CD4-positive, alpha-beta T cell treated with Interleukin-15 for 1 hour (primary cell): ENCODE data around the gene PXDC1.
"Not testable (repeated sequence)": the region's sequence is repeated elsewhere in the genome, so short reads cannot be mapped to it uniquely, and the experiment has no call there.

Experiments
- DNase-seq: peaks from one replicate; pipeline ENCODE4 v3.0.0-alpha.2; 2020

PXDC1 gene

DNA sequence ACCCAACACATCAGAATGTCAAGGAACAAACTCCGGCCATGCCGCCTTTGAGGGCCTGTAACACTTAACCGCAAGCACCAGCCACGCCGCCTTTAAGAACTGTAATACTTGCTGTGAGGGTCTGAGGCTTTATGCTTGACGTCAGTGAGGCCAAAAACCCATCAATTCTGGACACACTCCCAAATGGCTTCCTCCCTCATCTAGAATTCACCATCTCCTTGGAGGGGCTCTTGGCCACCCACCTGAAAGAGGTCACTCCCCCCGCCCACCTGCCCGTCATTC is 10.4 kb upstream of the PXDC1 start:
- DNase-seq: no peak

GRCh38 chr6:3759646-3760232 is 8.2 kb upstream of the PXDC1 start:
- no peak for DNase-seq

DNA sequence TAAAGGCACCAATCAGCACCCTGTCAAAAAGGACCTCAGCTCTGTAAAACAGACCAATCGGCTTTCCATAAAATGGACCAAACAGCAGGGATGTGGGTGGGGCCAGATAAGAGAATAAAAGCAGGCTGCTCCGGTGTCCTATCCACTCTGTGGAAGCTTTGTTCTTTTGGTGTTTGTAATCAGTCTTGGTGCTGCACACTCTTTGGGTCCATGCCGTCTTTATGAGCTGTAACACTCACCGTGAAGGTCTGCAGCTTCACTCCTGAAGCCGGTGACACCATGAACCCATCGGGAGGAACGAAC is 7.3 kb upstream of the PXDC1 start:
- DNase-seq: no peak

DNA sequence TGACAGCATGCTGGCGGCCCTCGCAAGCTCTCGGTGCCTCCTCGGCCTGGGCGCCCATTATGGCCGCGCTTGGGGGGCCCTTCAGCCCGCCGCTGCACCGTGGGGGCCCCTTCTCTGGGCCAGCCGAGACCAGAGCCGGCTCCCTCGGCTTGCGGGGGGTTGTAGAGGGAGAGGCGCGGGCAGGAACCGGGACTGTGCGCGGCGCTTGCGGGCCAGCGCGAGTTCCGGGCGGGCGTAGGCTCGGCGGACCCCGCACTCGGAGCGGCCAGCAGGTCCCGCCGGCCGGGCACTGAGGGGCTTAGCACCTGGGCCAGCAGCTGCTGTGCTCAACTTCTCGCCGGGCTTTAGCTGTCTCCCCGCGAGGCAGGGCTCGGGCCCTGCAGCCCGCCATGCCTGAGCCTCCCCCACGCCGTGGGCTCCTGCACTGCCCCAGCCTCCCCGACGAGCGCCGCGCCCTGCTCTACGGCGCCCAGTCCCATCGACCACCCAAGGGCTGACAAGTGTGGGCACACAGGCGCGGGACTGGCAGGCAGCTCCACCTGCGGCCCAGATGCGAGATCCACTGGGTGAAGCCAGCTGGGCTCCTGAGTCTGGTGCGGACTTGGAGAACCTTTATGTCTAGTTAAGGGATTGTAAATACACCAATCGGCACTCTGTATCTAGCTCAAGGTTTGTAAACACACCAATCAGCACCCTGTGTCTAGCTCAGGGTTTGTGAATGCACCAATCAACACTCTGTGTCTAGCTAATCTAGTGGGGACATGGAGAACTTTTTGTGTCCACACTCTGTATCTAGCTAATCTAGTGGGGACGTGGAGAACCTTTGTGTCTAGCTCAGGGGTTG is 6.7 kb upstream of the PXDC1 start:
- not testable (repeated sequence) for DNase-seq

DNA sequence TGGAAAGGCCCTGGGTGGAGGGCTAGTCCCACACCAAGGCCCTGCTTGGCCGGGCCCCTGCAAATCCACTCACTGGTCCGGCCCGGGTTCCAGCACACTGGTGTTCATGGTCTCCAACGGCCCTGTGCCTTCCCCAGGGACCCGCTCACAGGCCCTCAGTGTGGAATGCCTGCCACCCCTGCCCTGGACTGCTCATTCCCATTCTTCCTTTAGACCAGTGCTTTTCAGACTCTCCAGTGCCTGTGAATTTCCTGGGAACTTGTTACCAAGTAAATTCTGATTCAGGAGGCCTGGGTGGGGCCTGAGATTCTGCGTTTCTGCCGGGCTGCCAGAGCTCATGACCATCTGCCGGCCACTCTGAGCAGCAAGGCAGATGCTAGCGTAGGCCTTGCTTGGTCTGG is 5.7 kb upstream of the PXDC1 start:
- DNase-seq: no peak

- DNase-seq: no peak
Measured at GRCh38 chr6:3756546-3756945, 5.0 kb upstream of the PXDC1 start.

DNA sequence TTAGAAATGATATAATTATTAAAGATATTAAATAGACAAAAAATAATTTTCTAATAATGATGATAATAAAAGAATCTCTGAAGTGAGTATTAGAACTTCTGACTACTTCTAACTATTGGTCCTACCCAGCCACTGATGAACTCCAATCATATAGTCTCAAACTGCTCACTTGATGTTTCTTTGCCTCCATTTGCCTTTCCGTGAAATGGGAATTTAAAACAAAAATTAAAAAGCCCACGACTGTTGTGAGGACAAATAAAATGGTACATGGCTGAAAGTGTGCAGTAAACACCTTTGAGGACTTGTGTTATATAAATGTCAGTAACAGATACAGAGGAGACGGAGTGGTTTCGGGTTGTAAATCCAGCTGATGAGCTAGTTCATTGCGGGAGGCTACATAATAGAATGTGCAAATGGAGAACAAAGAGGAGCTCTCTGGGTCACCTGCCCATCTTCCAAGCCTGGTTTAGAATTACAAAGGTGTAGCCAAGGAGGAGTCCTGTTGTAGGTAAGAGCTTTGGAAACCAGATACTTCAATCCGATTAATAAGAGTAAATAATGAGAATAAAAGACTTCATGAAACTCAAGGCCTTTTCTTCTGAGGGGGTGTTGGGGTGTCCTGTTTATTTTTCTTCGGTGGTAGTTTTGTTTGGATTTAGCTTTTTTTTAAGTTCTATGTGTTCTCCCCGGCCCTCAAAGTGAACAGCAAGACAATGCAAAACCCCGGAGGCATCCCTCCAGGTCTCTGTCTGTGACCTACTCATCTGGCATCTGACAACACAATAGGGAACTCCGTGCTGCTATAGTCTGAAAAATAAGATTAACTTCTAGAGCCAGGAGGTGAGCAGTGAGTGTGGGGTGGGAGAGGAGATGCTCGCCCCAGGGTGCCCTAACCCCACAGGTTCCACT is 4.4 kb upstream of the PXDC1 start:
- DNase-seq: no peak

GRCh38 chr6:3754776-3755175 is 3.3 kb upstream of the PXDC1 start:
- DNase-seq: no peak

DNA sequence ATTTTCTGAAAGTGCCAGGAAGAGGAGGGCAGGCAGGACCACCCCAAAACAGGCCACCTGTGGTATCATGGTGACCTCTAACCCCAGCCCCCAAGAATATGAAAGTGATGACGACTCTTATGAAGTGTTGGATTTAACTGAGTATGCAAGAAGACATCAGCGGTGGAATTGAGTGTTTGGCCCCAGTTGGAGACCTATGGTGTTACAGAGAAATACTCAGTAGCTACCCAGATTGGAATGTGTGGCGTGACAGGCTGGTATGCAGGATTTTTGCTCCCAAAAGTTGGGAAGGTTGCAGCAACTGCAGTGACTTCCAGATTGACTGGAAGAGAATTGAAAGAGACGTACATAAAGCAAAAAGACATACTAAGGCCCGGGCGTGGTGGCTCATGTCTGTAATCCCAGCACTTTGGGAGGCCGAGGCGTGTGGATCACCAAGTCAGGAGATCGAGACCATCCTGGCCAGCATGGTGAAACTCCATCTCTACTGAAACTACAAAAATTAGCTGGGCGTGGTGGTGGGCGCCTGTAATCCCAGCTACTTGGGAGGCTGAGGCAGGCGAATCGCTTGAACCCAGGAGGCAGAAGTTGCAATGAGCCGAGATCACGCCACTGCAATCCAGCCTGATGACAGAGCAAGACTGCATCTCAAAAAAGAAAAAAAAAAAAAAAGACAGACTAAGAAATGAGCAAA is 2.7 kb upstream of the PXDC1 start:
- DNase-seq: not testable (repeated sequence)

- DNase-seq: no peak
Measured at GRCh38 chr6:3753228-3753835, 1.8 kb upstream of the PXDC1 start.

DNA sequence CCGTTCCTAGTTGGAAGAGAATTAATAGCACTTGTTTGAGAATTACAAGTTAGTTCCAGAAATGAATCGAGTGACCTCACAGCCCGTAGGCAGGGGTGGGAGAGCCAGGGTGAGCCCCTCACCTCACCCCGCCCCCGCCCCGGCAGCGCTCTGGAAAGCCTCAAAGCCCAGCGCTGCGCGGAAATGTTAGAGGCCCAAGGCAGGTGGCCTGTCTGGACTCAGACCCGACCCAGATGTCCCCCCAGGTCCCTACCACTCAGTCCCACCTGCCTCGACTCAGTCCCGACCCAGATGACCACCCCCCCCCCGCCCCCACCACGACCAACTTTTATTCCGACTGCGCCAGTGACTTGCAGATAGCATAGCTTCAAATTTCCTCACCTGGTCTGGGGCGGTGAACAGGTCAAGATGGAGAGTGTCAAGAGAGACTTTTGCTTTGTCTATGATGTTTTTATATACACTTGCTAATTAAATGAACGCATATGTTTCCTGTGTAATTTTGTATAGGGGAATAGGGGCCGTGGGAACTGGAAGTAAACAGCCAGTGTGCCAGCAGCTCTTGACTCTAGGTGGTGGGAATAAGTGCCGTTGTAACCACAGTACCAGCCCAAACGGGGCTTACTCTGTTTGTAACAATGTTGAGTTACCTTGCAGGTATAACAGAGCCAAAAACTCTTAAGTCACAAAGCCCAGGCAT is 1.2 kb upstream of the PXDC1 start:
- DNase-seq: no peak

DNA sequence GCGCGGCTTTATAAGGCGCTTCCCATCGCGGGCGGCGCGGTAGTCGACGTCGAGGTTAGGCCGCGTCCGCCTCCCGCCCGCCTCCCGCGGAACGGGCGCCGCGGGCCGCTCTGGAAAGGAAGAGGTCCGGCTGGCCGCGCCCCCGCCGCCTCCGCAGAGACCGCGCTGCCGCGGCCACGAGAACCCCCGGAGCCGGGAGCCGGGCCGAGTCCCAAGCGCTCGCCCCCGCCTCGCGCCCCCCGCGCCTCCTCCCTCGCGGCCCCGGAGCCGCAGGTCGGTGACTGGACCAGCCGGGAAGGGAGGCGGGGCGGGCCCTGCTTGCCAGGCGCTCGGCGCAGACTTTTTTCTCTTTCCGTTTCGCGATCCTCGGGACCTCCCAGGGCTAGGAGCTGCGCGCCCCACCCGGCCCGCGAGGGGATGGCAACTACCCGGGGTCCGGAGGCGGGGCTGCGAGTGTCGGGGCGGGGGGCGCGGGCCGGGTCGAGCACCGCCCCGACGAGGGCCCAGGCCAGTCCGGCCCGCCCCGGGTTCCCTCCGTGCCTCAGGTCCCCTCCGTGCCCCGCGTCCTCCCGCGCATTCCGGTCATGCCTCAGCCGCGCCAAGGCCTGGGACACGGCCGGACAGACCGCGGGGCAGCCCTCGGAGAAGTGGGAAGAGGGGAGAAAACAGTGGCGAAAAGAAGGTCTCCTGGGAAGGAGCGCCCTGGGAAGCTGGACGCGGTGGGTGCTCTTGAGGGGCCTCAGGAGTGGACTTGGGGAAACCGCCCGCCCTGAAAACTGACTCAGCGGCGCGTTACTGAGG is 417 bp upstream of the PXDC1 start:
- peak; percentile 71 for DNase-seq

GRCh38 chr6:3750317-3751076 is 1.0 kb downstream of the PXDC1 start:
- no peak for DNase-seq

DNA sequence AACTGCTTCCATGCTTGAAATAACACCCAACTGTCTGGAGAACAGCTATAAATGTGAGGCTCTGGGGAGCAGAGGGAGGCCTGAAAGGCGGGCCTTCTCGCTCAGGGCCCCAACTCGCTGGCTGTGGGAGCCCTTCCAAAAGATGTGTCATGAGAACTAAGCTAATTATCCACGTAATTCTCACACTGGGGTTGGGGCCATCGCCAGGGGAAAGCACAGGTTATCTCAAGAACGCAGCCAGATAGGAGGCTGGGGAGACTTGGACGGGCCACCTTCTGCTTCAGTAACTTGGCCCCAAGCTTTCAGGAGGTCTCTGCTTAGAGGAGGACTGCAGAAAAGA is 1.6 kb downstream of the PXDC1 start:
- no peak for DNase-seq

DNA sequence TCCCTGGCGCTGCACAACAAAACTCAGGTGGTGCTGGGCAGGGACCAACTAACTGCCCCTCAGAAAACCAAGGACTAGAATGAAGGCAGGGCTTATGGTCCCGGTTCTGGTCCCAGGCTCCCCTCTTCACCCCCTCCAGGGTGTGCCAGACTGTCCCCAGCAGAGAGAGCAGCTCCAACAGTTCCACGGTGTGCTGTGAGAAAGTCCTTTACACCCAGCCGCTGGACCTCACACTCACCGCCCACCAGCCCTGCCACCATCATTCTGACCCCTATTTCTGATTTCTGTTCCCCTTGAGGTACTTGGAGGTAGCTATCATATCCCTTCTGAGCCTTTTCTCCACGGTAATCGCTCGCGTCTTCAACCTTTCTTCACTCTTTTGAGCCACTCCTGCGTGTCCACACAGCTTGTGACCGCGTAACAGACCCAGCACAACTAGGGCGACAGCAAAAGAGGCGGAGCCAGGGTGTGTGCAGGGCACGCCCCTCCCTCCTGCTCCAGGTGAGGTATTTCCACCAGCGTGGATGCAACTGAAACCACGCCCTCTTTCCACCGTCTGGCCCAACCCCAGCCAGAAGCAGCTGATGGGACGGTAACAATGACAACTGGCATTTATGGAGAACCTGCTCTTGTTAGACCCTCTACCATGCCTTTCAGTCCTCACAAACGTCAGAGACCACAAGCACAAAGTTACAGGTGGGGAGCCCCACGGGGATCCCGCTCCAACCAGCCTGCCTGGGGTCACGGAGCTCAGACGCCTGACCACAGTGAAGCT is 2.3 kb downstream of the PXDC1 start:
- DNase-seq: no peak

GRCh38 chr6:3748208-3749066 is 3.1 kb downstream of the PXDC1 start:
- DNase-seq: no peak

- no peak for DNase-seq
Measured at GRCh38 chr6:3747100-3747737, 4.3 kb downstream of the PXDC1 start.

GRCh38 chr6:3746696-3747095 is 4.8 kb downstream of the PXDC1 start:
- no peak for DNase-seq
